Measurements from ENCODE around the gene PDXK.

Gene PDXK

DNA sequence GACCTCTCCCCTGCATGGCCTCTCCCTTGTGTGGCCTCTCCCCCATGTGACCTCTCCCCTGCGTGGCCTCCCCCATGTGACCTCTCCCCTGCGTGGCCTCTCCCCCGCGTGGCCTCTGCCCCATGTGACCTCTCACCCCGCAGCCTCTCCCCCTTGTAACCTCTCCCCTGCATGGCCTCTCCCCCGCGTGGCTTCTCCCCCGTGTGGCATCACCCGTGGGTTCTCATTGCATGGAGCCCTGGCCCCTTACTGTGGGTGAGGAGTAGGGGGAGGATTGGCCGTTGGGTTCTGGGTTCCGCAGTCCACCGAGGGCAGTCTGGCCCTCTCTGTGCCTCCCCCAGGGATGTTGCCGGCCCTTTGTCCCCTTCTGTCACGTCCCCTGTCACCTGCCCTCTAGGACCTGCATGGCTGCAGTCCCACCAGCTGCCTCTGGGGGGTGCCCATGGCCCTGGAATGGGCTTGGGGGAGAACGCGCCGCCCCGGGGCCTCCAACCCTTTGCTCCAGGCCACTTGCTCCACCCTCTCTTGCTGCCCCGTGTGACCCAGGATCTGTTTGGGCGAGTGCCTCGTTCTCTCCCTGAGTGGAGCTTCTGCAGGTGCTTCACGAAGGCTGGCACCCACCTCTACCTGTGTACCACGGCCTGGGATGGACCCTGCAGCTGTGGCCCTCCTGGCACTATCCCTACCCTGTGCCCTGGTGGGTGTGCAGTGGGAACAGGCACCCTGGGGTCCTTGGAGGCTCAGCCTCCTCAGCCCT lies 91.8 kb downstream of the PDXK start:
- H3K4me3 ChIP-seq, result peak overlapping the region in 6 of 7 experiments; percentile 9 to 39 (median 31)
- H3K27ac ChIP-seq, result peak overlapping the region in 17 of 21 experiments; percentile 23 to 84 (median 79)

DNA sequence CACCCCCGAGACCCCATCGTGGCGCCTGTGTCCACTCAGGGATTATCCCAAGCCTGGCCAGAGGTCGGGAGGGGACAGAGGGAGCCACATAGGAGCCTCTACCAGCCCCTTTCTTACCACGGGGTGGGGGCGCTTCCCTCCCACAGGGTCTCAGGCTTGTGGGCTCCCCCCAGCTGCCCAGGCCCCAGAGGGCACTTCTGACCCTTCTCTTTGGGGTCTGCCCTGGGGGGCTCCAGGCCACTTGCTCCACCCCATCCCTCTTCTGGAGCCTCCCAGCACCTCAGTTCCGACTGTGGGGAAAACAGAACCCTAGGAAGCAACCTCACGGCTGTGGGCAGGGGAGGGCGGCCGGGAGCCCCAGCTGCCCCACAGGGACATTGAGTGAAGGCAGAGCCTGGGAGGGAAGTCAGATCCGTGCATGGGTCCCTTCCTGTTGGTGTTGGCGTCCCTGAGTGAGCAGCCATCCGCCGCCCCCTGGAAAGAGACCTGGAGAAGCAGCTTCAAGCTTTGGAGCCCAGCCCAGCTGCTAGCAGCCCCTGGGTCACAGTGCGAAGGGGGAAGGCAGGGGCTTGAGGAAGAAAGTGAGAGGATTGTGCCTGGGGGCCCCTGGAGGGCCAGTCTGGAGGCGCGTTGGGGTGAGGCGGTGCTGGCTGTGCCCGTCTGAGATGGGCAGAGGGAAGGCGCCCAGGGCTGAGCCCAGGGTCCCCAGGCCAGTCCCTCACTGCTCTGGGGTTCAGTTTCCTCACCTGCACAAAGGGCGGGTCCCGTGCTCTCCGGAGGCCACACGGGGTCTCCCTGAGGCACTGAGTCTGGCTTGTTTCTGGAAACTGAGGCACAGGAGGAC lies 92.6 kb downstream of the PDXK start:
- Histone ChIP-seq H3K4me3 (peak overlapping the region; percentile 9 to 39 (median 28)), H3K27ac (peak overlapping the region in 20 of 21 experiments; percentile 2 to 84 (median 76))

Measured in skin epidermis (tissue), 12 donors.